Measurements from ENCODE around the gene HNF1B.
"Not testable (repeated sequence)": the region's sequence is repeated elsewhere in the genome, so short reads cannot be mapped to it uniquely, and the experiment has no call there.

Gene HNF1B

GRCh38 chr17:37691807-37692206 is 53.1 kb downstream of the HNF1B start:
- no peak overlapping the region for H3K4me3 ChIP-seq (ENCODE audit: low read depth, low read length)
- no peak for DNase-seq (ENCODE audit: low read depth)
- no peak for TF ChIP-seq CTCF (IDR thresholded peaks at IDR 0.05; ENCODE audit: low read depth, low read length, missing control alignments)
- in situ Hi-C loops (cut with HindIII; ENCODE audit: low sequenced_read_pairs) = no loop called here

- no peak for DNase-seq (ENCODE audit: low read depth)
- TF ChIP-seq CTCF (IDR thresholded peaks at IDR 0.05; ENCODE audit: low read depth, low read length, missing control alignments) = no peak
- in situ Hi-C loops (cut with HindIII; ENCODE audit: low sequenced_read_pairs) = no loop called here
Measured at GRCh38 chr17:37689317-37689716, 55.5 kb downstream of the HNF1B start.

GRCh38 chr17:37683454-37683984 is 61.3 kb downstream of the HNF1B start:
- no peak for TF ChIP-seq CTCF (IDR thresholded peaks at IDR 0.05; ENCODE audit: low read depth, low read length, missing control alignments)
- in situ Hi-C loops (cut with HindIII; ENCODE audit: low sequenced_read_pairs) = no loop called here
- no peak for DNase-seq (ENCODE audit: low read depth)
- H3K4me3 ChIP-seq (ENCODE audit: low read depth, low read length) = no peak overlapping the region

More at GRCh38 chr17:37689317-37689716, 55.5 kb downstream of the HNF1B start:
- H3K4me3 ChIP-seq (ENCODE audit: low read depth, low read length) = no peak overlapping the region

- H3K4me3 ChIP-seq (ENCODE audit: low read depth, low read length) = no peak overlapping the region
- no peak for TF ChIP-seq CTCF (IDR thresholded peaks at IDR 0.05; ENCODE audit: low read depth, low read length, missing control alignments)
- in situ Hi-C loops (cut with HindIII; ENCODE audit: low sequenced_read_pairs) = no loop called here
- DNase-seq (ENCODE audit: low read depth) = no peak
Measured at GRCh38 chr17:37682007-37682406, 62.9 kb downstream of the HNF1B start.

GRCh38 chr17:37679995-37680394 is 64.9 kb downstream of the HNF1B start:
- in situ Hi-C loops (cut with HindIII; ENCODE audit: low sequenced_read_pairs); H3K4me3 ChIP-seq (ENCODE audit: low read depth, low read length); DNase-seq (ENCODE audit: low read depth): not testable (repeated sequence)

- TF ChIP-seq CTCF (IDR thresholded peaks at IDR 0.05; ENCODE audit: low read depth, low read length, missing control alignments) = no peak
- no peak overlapping the region for H3K4me3 ChIP-seq (ENCODE audit: low read depth, low read length)
- no peak for DNase-seq (ENCODE audit: low read depth)
- in situ Hi-C loops (cut with HindIII; ENCODE audit: low sequenced_read_pairs) = no loop called here
Measured at GRCh38 chr17:37678036-37678435, 66.8 kb downstream of the HNF1B start.

- no peak overlapping the region for H3K4me3 ChIP-seq (ENCODE audit: low read depth, low read length)
- in situ Hi-C loops (cut with HindIII; ENCODE audit: low sequenced_read_pairs) = no loop called here
- no peak for TF ChIP-seq CTCF (IDR thresholded peaks at IDR 0.05; ENCODE audit: low read depth, low read length, missing control alignments)
- no peak for DNase-seq (ENCODE audit: low read depth)
Measured at GRCh38 chr17:37677021-37677420, 67.8 kb downstream of the HNF1B start.
